HG03565 (cell line): Measurements from ENCODE around the gene DDX39B.

ENCODE experiments used
- ATAC-seq: cut with Tn5 transposase; IDR thresholded peaks from one replicate; pipeline ENCODE4 v1.9.1; 2021; ENCODE audit warnings: mild to moderate bottlenecking, moderate library complexity; ENCODE audit not compliant: unreplicated experiment

The DDX39B gene

GRCh38 chr6:31548544-31548873 lies 6.7 kb upstream of the DDX39B start:
- no peak for ATAC-seq

- no peak for ATAC-seq
Measured at GRCh38 chr6:31547727-31548543, 6.1 kb upstream of the DDX39B start.

DNA sequence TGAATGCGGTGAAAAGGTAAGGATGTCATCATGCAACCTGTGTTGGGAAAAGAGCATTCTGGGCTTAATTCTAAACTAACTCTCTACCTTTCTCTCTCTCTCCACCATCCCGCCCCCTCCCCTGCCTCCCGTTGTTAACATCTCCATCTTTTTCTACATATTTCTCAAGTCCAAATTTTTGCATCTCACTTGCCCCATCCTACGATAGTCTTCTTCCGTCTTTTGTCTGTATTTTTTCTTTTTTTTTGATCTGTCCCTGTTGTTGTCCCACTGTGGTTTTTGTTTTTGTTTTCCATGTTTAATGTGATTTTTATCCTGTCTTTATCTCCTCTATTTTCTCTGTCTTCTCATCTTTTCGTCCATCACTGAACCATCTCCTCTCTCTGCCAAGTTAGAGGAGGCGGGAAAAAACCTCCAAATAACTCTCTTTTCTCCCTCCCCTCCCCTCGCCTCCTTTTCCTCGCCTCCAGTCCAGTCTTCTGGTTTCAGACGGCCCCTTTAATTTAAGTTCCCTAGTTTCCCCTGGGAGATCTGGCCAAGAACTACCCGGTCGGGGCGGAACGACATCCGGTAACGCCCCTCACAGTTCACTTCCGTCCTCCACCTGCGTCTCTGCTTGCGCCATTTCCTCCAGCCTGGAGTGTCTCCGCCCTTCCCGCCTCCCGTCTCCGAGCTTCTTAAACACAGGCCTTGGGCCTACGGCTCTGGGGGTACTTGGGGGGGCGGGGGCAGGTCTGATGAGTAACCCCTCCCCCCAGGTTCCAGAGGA lies 5.3 kb upstream of the DDX39B start, which contains the start of gene NFKBIL1:
Gene NFKBIL1 (plus strand): TSS at position 651 of the 769 bp plus-strand sequence. CDS start 87 bp downstream, at position 738.
- ATAC-seq, result peak; percentile 62

- peak; percentile 45 for ATAC-seq
Measured at GRCh38 chr6:31546339-31546957, 4.6 kb upstream of the DDX39B start, which contains the start of gene ATP6V1G2. ATP6V1G2 (minus strand) TSS chr6:31546608; CDS start chr6:31546559, 49 bp downstream.

DNA sequence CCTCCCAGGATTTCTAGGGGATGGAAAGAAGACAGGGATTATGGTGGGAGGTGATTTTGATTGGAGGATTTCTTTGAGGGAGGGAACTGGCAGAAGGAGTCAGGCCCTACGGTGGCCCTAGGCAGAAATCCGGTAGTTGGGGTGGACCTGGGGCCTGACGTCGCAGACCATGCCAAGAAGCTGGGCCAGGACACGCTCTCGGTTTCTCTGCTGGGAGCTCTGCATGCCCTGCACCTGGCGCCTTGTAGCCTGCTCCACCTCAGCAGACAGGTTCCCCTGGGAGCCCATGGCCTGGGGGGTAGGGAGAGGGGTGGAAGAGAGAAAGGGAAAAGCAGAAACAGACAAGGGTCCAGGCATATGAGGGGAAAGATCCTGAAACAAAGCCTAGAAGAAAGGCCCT lies 3.5 kb upstream of the DDX39B start:
- no peak for ATAC-seq

DNA sequence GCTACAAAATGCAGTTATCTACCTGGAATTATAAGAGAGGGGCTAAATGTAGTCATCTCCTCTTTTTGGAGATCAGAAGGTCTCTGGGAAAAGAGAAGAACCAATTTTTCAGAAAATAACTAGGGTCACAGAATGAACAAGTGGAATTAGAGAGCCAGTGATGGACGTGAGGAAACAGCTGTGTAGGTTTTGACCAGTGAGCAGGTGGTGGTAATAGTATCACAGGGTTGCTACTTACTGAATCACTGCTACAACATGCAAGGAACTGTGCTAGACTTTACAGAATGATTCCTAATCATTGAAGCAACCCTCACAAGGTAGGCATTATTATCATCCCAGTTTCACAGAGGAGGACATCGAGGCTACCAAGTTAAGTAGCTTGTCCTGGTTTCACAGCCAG lies 2.9 kb upstream of the DDX39B start:
- ATAC-seq, result no peak

DNA sequence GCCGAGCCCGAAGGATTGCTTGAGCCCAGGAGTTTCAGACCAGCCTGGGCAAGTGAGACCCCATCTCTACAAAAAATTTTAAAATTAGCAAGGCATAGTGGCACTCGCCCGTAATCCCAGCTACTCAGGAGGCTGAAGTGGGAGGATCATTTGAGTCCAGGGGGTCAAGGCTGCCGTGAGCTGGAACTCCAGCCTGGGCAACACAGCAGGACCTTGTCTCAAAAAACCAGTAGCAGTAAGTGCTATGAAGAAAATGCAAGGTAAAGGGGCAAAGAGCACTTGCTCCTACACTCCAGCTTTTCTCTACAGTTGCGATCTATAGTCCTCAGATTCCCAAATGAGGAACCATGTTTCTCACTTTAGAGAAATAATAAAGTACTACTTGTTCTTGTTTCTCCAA lies 1.8 kb upstream of the DDX39B start:
- ATAC-seq, result no peak

DNA sequence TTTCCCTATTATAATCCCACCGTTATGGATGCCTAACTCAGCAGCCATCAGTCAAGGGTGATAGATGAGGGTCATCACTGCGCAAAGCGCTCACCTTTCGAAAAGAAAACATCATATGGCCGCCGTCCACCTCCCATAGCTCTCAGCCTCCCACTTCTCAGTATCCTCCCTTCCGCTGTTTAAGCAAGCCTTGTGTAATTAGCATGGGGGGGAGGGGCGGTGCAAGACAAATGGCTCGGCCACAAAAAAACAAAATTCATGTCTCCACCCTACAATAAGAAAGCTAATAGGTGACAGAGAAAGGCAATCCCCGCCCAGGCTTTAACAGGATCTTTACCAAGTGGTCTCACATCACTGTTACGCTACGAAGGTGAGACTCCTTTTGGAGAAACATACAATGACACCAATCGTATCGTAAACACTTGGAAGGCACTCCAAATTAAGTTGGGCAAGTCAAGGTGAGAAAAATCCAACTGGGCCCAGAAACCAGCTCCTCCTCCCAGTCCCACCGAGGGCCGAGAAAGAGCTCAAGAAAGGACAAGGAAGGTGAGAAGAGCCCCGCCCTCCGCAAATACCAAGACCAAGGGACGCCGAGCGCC lies 645 bp downstream of the DDX39B start:
- ATAC-seq, result peak; percentile 11

DNA sequence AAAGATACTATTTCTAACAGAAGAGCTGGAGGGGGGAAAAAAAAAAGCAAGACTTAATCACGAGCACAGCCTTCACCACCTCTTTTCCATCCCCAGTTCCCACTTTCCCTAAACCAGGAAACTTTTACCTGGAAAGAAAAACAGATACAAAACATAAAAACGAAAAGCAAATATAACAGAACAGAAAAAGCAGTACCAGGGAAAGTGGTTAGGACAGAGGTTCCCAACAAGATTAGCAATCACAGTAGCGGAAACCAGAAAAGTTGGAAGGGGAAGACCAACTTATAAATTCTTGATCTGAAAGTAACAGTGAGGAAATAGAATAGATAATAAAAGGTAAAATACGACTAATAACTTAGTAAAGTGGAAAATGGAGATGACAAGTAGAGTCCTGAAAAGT lies 1.2 kb downstream of the DDX39B start:
- no peak for ATAC-seq

DNA sequence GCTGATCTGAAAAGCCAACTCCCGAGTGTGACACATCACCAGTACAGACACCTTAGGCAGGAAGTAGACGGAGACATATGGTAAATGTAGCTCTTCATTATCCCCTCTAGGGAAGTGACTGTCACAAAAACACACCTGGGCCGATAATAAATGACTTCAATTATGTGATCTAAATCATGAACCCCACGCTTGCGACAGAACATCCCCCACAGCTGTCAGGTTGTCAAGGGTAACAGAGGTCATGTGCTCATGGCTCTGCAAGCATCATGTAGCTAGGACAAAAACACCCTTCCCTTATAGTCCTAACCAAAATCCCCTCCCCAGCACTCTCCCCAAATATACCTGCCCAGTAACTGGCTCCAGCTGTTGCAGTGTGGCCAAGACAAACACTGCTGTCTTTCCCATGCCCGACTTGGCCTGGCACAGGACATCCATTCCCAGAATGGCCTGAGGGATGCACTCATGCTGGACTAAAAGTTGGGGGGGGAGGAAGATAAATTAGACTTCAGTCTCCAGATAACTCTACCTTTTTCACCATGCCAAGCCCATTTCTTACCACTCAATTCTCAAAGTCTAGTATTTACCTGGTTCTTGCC lies 2.9 kb downstream of the DDX39B start:
- ATAC-seq, result no peak

DNA sequence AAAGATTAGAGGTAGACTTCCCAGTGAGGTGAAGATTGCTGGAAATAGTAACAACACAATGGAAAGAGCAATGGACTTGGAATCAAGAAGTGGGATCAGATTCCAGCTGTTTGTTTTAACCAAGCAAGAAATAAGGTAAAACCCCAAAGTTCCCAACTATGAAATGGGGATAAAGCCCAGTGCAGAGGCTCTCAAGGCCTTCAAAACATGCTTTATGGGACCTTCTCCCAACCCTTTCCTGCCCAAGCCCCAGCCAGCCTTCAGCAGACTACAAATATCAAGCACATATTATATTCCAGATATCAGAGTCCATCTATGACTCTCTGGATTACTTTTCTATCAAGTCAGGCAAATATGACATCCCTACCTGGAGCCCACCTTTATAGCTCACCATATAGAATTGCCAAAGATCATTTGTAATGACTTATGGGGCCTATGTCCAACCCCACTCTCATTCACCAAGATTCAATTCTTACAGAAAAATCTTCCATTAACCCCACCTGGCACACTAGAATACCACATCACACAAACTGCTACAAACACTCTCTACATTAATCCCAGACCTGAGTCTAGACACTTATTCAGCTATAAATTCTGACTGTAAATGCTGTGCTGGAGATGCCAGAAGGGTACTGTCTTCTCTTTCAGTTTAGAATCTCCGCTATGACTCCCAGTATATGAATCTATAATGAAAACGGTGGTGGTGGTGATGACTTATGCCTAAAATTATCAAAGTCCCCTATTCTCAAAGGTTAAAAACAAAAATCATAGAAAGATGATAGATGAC lies 6.1 kb downstream of the DDX39B start:
- no peak for ATAC-seq

DNA sequence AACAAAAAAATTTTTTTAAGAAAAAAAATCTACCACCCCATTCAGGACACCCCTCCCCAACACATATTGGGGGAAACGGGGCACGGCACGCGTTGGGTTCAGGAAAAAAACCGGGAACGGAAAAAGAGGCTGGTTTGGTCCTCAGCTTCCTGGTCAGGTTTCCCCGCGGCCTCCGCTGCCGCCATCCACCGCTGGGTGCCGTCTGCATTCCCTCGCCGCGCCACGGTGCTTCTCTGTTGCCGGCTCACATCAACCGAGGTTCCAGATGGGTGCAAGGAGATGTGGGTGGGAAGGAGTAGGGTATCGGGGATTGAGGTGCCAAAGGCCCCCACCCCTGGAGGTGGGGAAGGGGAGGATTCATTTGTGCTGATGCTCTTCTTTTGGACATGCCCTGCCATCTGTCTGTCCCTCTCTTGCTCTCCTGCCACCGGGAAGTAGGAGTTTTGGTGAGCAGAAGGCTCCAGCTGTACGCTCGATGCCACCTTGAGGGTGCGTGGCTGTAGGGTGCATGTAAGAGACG lies 7.2 kb downstream of the DDX39B start:
- no peak for ATAC-seq

DNA sequence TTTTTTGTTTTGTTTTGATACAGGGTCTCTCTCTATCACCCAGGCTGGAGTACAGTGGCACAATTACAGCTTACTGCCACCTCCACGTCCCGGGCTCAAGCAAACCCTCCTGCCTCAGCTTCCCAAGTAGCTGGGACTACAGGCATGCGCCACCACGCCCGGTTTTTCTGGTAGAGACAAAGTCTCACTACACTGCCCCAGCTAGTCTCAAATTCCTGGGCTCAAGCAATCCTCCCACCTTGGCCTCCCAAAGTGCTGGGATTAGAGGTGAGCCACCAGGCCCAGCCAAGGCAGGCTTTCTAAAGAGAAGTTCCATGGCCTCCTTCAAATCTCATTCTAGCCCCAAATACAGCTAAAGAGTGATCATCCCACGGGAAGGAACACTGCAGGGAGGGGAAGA lies 7.8 kb downstream of the DDX39B start:
- no peak for ATAC-seq

DNA sequence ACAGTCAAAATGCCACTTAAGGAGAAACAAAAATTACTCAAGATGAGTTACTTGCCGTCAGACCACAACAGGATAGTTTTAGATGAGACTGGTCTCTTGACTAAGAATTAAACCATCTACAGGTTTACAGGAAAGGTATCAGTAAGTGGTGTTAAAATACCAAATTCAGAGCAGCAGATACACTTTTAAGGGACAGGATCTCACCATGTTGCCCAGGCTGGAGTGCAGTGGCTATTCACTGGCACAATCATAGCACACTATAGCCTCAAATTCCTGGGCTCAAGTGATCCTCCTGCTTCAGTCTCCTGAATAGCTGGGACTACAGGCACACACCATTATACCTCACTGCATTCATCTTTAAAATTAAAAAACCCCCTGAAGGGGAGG lies 8.4 kb downstream of the DDX39B start:
- ATAC-seq, result no peak

- ATAC-seq, result no peak
Measured at GRCh38 chr6:31532644-31533454, 9.0 kb downstream of the DDX39B start.

DNA sequence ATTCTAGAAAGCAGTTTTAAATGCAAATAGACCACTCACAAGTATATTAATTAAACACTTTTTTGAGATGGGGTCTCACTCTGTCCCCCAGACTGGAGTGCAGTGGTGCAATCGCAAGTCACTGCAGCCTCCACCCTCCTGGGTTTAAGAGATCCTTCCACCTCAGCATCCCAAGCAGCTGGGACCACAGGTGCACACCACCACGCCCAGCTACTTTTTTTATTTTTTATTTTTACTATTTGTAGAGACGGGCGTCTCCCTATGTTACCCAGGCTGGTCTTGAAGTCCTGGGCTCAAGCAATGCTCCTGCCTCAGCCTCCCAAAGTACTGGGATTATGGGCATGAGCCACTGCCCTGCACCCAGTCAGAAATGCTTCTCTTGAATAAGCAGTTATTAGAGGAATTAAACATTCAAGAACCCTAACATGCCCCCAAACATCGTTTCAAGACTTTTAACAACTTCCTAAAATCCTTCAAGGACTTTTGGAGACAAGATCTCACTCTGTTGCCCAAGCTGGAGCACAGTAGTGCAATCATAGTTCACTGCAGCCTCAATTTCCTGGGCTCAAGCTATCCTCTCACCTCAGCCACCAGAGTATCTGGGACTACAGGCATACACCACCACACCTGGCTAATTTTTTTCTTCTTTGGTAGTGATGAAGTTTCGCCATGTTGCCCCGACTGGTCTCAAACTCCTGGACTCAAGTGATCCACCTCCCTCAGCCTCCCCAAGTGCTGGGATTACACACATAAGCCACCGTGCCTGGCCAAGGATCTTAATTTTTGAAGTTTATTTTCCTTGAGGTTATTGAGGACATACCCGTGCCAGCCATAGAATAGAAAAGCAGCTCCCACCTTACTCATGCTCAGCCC lies 9.8 kb downstream of the DDX39B start:
- ATAC-seq, result no peak

- no peak for ATAC-seq
Measured at GRCh38 chr6:31531162-31531561, 10.6 kb downstream of the DDX39B start.

GRCh38 chr6:31530659-31531058 lies 11.1 kb downstream of the DDX39B start:
- no peak for ATAC-seq
